SK-N-SH treated with all-trans-retinoic acid at 6 μM for 48 hours (cell line): ENCODE results near the gene OR9Q1.

Experiments used
- ARNTL ChIP-seq: fragments of 450-650 bp; formaldehyde crosslinking; IDR thresholded peaks from 2 replicates; pipeline ENCODE4 v1.5.0; 2020; ENCODE audit warnings: low read depth, mild to moderate bottlenecking, moderate library complexity, borderline replicate concordance
- CSDC2 ChIP-seq: fragments of 250-450 bp; sonication (Bioruptor Pico); IDR thresholded peaks from 2 replicates; pipeline ENCODE4 v1.5.0; 2020; ENCODE audit warnings: mild to moderate bottlenecking, moderate library complexity
- ESRRG ChIP-seq: fragments of 250-450 bp; sonication (Bioruptor Pico); IDR thresholded peaks from 2 replicates; pipeline ENCODE4 v1.6.1; 2021; ENCODE audit warnings: mild to moderate bottlenecking
- PATZ1 ChIP-seq: fragments of 250-450 bp; sonication (Bioruptor Pico); IDR thresholded peaks from 2 replicates; pipeline ENCODE4 v1.8.0; 2020; ENCODE audit warnings: mild to moderate bottlenecking, moderate library complexity, borderline replicate concordance
- SNAI2 ChIP-seq: fragments of 250-450 bp; sonication (Bioruptor Pico); IDR thresholded peaks from 2 replicates; pipeline ENCODE4 v1.5.0; 2020; ENCODE audit warnings: mild to moderate bottlenecking, moderate library complexity
- TOX ChIP-seq: fragments of 250-450 bp; sonication (Bioruptor Pico); IDR thresholded peaks from 2 replicates; pipeline ENCODE4 v1.8.0; 2021; ENCODE audit warnings: mild to moderate bottlenecking, moderate library complexity, borderline replicate concordance
- ZFP3 ChIP-seq: fragments of 250-450 bp; sonication (Bioruptor Pico); IDR thresholded peaks from 2 replicates; pipeline ENCODE4 v1.5.0; 2020; ENCODE audit warnings: mild to moderate bottlenecking, moderate library complexity

- TF ChIP-seq ZFP3 (no peak), SNAI2 (CRISPR knock-in tag) (no peak), TOX (no peak), ARNTL (no peak), PATZ1 (CRISPR knock-in tag) (no peak), CSDC2 (CRISPR knock-in tag) (no peak), ESRRG (CRISPR knock-in tag) (no peak)
These were observed 140.7 kb downstream of the OR9Q1 start for GRCh38 chr11:58164389-58164788.
